PC-3 (cell line): ENCODE data around the gene PDE6C. TPM values are rescaled to one million over a fixed set of nuclear protein-coding genes. Genes with fewer than 3 reads are reported as not detected.

Source experiments
- ATAC-seq: fragments of 200-7000 bp; cut with Tn5 transposase; 2 replicates; pipeline ENCODE4 v1.9.1; 2020; ENCODE audit warnings: mild to moderate bottlenecking, moderate library complexity
- BruUV-seq: library from RNA; stranded (reverse); fragments of 400-500 nt; replicated peaks from 2 replicates; lab custom pipeline; 2021; lab: Mats Ljungman, UMichigan
- CTCF ChIA-PET: fragments of 300-600 bp; sonication (Branson Sonifier 250); formaldehyde crosslinking; loops from one replicate; lab custom pipeline; 2022; ENCODE audit warnings: antibody characterized with exemption; lab: Charles Lee
- POLR2A ChIA-PET: fragments of 300-600 bp; sonication (Branson Sonifier 250); formaldehyde crosslinking; loops from one replicate; lab custom pipeline; 2022; ENCODE audit warnings: antibody characterized with exemption; ENCODE audit not compliant: unreplicated experiment; lab: Charles Lee
- DNase-seq: peaks from one replicate; pipeline ENCODE4 v3.0.0-alpha.2; 2015
- H2AFZ ChIP-seq: fragments of 300-600 bp; sonication (generic); 2 replicates; pipeline ENCODE4 v1.6.0; 2016; ENCODE audit warnings: antibody characterized with exemption, low read length
- H3F3A ChIP-seq: fragments of 300-600 bp; sonication (generic); one replicate; pipeline ENCODE4 v1.6.0; 2017; ENCODE audit warnings: antibody characterized with exemption, low read length, control low read depth, mild to moderate bottlenecking; ENCODE audit not compliant: unreplicated experiment
- H3K27ac ChIP-seq: fragments of 300-600 bp; sonication (generic); 2 replicates; pipeline ENCODE4 v1.5.1; 2016; ENCODE audit warnings: mild to moderate bottlenecking, low read length
- H3K27me3 ChIP-seq: fragments of 300-600 bp; sonication (generic); 2 replicates; pipeline ENCODE4 v1.6.1; 2016; ENCODE audit warnings: low read length, mixed read lengths
- H3K36me3 ChIP-seq: fragments of 300-600 bp; sonication (generic); 2 replicates; pipeline ENCODE4 v1.6.1; 2016; ENCODE audit warnings: low read depth, mixed run types, low read length, mixed read lengths
- H3K4me1 ChIP-seq: fragments of 300-600 bp; sonication (generic); 2 replicates; pipeline ENCODE4 v1.5.1; 2016; ENCODE audit warnings: low read length; ENCODE audit not compliant: insufficient read depth
- H3K4me2 ChIP-seq: fragments of 300-600 bp; sonication (generic); 2 replicates; pipeline ENCODE4 v1.6.0; 2016; ENCODE audit warnings: low read length
- H3K4me3 ChIP-seq: fragments of 300-600 bp; sonication (generic); 2 replicates; pipeline ENCODE4 v1.5.1; 2016; ENCODE audit warnings: mild to moderate bottlenecking, low read length, mixed read lengths
- H3K79me2 ChIP-seq: fragments of 300-600 bp; sonication (generic); 2 replicates; pipeline ENCODE4 v1.6.1; 2017; ENCODE audit warnings: low read length, mixed read lengths
- H3K9ac ChIP-seq: fragments of 300-600 bp; sonication (generic); 2 replicates; pipeline ENCODE4 v1.6.0; 2016; ENCODE audit warnings: mild to moderate bottlenecking, low read length
- H3K9me2 ChIP-seq: fragments of 300-600 bp; sonication (generic); replicated peaks from 2 replicates; pipeline ENCODE4 v1.6.1; 2016; ENCODE audit warnings: mixed run types, low read length, mixed read lengths
- H3K9me3 ChIP-seq: fragments of 300-600 bp; sonication (generic); 2 replicates; pipeline ENCODE4 v1.6.1; 2016; ENCODE audit warnings: low read length, mixed read lengths
- H4K20me1 ChIP-seq: fragments of 300-600 bp; sonication (generic); 2 replicates; pipeline ENCODE4 v1.6.1; 2016; ENCODE audit warnings: low read length, mixed read lengths
- EZH2 ChIP-seq: fragments of 300-600 bp; sonication (generic); IDR thresholded peaks from one replicate; pipeline ENCODE4 v1.6.1; 2017; ENCODE audit warnings: antibody characterized with exemption, mild to moderate bottlenecking, low read length; ENCODE audit not compliant: unreplicated experiment
- EZH2phosphoT487 ChIP-seq: fragments of 300-600 bp; sonication (generic); IDR thresholded peaks from 2 replicates; pipeline ENCODE4 v1.6.1; 2018; ENCODE audit warnings: mild to moderate bottlenecking, antibody characterized with exemption, low read length, borderline replicate concordance
- intact Hi-C: fragments of 100-400 bp; cut with micrococcal nuclease; formaldehyde crosslinking; loops from 2 replicates; pipeline ENCODE4 v1.9.0; 2023
- total RNA-seq: library from RNA; depleted of rRNA; stranded (reverse); fragments of >200 nt; gene quantifications from 2 replicates; pipeline ENCODE4 v1.2.3, GENCODE V29; 2014; rRNA removed
- TF ChIP-seq, protein P1 (sequence below): fragments of 300-600 bp; sonication (generic); conservative IDR thresholded peaks from 2 replicates; pipeline ENCODE4 v1.5.1; 2017; ENCODE audit warnings: antibody characterized with exemption, low read depth, mild to moderate bottlenecking, low read length

The PDE6C gene
- total RNA-seq, 1 experiment from 2014 or later = not detected

- no peak overlapping the region for H3K4me2 ChIP-seq
- H3K79me2 ChIP-seq = no peaks in the 10 kb centered on the region
- H3K27me3 ChIP-seq = no peaks in the 10 kb centered on the region
- H4K20me1 ChIP-seq = no peaks in the 10 kb centered on the region
- DNase-seq = no peak
- intact Hi-C loops = no loop called here
- no peak overlapping the region for H3K9ac ChIP-seq
- no peaks in the 10 kb centered on the region for H3K9me2 ChIP-seq
- no peaks in the 10 kb centered on the region for H3F3A ChIP-seq
- H3K4me3 ChIP-seq = no peak overlapping the region
- no peaks in the 10 kb centered on the region for H3K9me3 ChIP-seq
- TF ChIP-seq, protein P1, sequence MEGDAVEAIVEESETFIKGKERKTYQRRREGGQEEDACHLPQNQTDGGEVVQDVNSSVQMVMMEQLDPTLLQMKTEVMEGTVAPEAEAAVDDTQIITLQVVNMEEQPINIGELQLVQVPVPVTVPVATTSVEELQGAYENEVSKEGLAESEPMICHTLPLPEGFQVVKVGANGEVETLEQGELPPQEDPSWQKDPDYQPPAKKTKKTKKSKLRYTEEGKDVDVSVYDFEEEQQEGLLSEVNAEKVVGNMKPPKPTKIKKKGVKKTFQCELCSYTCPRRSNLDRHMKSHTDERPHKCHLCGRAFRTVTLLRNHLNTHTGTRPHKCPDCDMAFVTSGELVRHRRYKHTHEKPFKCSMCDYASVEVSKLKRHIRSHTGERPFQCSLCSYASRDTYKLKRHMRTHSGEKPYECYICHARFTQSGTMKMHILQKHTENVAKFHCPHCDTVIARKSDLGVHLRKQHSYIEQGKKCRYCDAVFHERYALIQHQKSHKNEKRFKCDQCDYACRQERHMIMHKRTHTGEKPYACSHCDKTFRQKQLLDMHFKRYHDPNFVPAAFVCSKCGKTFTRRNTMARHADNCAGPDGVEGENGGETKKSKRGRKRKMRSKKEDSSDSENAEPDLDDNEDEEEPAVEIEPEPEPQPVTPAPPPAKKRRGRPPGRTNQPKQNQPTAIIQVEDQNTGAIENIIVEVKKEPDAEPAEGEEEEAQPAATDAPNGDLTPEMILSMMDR = no peak
- TF ChIP-seq EZH2phosphoT487 = no peak
- no peak for TF ChIP-seq EZH2
- H2AFZ ChIP-seq = no peak overlapping the region
- no peaks in the 10 kb centered on the region for H3K36me3 ChIP-seq
- ATAC-seq = no peak
- POLR2A ChIA-PET = no interaction called here
- BruUV-seq = no TSS peak
- H3K27ac ChIP-seq = no peak overlapping the region
- no peaks in the 10 kb centered on the region for H3K4me1 ChIP-seq
- CTCF ChIA-PET = no interaction called here
Observed at GRCh38 chr10:93715345-93715744, 103.0 kb downstream of the PDE6C start.

Other genes starting within 250 kb of the PDE6C start
- 174 and 189 TPM in 2 replicates for gene MYOF, start 130.2 kb upstream of the PDE6C start, total RNA-seq
- gene CEP55, start 115.9 kb upstream of the PDE6C start, total RNA-seq = 62.6 and 63.6 TPM in 2 replicates
- gene FFAR4, start 45.9 kb upstream of the PDE6C start, total RNA-seq = 1.5 TPM in 2 replicates
- gene RBP4, start 11.3 kb upstream of the PDE6C start, total RNA-seq = 4.4 and 8.5 TPM in 2 replicates
- gene FRA10AC1, start 90.1 kb downstream of the PDE6C start, total RNA-seq = 3.8 and 5.5 TPM in 2 replicates
- gene LGI1, start 145.4 kb downstream of the PDE6C start, total RNA-seq = not detected in 2 replicates